Measurements from ENCODE around the gene WASL.

DNA sequence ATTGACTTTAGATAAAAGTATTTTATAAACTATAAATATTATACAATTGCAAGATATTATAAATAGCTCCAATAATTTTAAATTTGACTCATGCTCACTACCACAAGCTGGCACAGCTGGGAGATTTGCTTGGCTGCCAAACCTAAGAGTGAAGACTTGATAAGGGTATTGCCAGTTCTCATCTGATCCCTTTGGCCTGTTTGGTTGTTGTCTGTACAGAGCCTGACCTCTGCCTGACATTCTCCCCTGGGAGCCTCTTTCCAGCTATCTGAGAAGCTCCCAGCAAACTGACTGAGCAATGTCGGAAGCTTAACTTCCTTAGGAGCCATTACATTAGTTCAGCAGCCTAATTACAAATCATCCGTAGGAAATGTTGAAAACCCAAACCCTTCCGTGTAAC lies 103.3 kb downstream of the WASL start:
- TF ChIP-seq CTCF (IDR thresholded peaks at IDR 0.05; ENCODE audit: poor library complexity, severe bottlenecking) (no peak), EZH2 (IDR thresholded peaks at IDR 0.05; ENCODE audit: borderline replicate concordance, insufficient read depth, low read length, poor library complexity, severe bottlenecking) (no peak), POLR2AphosphoS5 (IDR thresholded peaks at IDR 0.05) (no peak), SMC3 (conservative IDR thresholded peaks at IDR 0.05; ENCODE audit: poor library complexity) (no peak), EP300 (conservative IDR thresholded peaks at IDR 0.05; ENCODE audit: poor library complexity, severe bottlenecking) (no peak), TAF1 (IDR thresholded peaks at IDR 0.05; ENCODE audit: low read depth) (no peak), RAD21 (conservative IDR thresholded peaks at IDR 0.05) (no peak), REST (IDR thresholded peaks at IDR 0.05; ENCODE audit: borderline replicate concordance) (no peak)

All from neural cell (in vitro differentiated cells).